IPS-11a (cell line): ENCODE data around the gene KRT77.

Experiments
- H3K4me3 ChIP-seq: one replicate; pipeline ENCODE4 v1.5.1; 2013; ENCODE audit warnings: low read depth, low read length, control low read depth

The KRT77 gene

DNA sequence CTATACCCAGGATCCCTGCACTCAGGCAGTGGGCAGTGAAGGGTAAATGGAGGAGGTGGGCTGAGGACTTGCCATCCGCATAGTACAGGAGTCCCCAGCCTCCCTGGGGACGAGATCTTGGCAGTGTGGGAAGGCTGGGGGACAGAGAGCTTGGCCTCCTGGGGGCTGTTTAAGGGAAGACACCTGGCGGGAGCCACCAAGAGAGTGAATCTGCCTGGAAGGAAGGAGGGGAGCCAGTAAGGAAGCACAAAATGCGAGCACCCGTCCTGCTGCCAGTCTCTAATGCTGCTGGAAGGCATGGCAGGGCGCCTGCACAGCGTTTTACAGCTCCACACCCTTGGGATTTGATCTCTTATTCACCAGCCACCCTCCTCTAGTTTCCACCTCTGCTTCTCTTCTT is 43.9 kb downstream of the KRT77 start:
- H3K4me3 ChIP-seq = no peak overlapping the region

DNA sequence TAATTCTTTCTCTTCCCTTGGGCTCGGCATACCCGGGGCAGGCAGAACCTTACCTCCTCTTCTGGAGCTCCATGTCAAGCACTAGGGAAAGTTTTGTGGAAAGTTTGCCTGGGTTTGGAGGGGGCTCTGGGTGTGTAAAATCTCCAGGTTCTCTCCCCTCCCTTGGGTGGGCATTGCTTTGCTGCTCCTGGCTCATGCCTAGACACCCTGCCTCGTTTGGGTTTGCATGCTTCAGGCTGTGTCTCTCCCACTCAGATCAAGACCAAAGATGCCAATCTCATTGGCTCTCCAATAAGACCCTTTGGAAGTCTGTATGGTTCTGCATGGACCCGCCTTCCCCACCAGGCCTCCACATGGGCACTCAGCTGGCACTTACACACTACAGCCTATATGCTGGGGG is 45.1 kb downstream of the KRT77 start:
- H3K4me3 ChIP-seq = no peak overlapping the region

DNA sequence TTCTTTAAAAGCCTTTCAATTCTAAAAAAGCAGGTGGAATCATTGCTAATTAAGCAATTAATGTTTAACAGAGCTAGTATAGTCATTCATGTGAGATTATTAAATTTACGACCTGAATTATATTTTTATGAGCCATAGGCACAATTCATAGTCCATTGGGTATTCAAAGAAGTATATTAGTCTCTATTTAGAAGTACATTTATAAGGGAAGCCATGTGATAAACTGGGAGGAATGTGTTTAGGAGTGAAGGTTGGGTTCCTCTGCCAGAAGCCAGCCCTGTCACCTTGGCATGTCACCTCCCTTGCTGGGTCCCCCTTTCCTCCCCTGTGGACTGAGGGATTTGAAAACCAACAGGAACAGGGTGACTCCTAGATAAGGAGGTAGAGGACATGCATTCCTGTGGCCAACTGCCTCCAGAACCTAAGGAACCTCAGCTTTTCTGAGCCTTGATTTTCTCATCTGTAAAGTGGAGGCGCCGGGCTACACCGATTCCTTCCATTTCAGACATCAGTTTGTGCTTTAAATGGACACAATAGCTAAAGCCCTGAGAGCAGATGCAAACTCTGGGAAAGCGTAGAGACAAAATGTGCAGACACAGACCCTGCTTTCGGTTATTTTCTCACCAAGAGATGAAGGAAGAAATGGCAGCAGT is 45.9 kb downstream of the KRT77 start:
- H3K4me3 ChIP-seq = no peak overlapping the region

DNA sequence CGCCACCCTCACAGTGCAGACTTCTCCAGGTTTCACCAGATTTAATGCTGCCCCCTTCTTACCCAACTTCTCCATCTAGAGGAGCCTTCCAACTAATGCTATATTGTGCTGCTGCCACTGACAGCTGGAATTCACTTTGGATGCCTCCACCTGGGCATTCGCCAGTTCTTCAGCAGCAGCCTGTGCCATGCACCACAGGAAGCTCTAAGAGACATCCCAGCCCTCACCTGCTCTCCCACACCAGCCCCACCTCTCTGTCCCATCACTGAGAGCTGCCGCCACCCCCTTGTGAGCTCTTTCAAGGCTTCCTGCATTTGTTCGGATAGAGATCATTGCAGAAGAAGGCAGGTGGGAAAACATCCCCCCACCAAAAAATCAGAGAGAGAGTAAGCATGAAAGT is 46.7 kb downstream of the KRT77 start:
- no peak overlapping the region for H3K4me3 ChIP-seq

DNA sequence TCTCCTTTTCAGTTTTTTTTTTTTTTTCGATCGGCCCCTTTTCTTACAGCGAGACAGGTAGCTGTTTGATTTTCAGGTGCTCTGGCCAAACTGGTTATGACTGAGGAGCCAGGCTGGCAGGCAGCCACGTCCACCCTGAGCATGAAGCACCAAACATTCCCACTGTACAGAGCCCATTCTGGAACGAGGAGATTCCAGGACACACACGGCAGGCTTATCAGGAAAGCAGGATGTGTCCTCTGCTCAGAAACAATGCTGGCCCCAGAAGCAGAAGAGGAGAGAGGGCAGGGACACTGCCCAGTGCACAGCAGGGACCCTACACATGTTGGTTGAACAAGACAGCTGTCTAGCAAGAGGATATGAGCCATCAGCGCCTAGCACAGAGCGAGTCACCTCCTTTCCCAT is 47.6 kb downstream of the KRT77 start:
- H3K4me3 ChIP-seq = no peak overlapping the region

DNA sequence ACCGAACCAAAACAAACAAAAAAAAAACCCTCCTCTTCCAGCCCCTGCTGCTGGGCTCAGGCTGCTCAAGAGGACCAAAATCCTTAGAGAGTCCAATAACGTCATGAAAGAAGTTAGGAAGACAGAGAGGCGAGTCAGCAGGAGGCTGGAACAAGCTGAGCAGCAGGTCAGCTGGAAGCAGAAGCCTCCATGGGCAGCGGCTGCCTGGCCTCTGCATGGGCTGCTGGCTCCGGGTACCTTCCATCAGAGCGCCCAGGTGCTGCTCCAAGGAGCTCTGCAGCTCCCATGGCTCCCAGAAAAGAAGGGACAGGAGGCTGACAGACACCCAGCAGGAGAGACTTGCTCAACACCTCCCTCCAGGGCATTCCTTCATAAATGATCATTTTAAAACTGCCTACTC is 48.1 kb downstream of the KRT77 start:
- no peak overlapping the region for H3K4me3 ChIP-seq

DNA sequence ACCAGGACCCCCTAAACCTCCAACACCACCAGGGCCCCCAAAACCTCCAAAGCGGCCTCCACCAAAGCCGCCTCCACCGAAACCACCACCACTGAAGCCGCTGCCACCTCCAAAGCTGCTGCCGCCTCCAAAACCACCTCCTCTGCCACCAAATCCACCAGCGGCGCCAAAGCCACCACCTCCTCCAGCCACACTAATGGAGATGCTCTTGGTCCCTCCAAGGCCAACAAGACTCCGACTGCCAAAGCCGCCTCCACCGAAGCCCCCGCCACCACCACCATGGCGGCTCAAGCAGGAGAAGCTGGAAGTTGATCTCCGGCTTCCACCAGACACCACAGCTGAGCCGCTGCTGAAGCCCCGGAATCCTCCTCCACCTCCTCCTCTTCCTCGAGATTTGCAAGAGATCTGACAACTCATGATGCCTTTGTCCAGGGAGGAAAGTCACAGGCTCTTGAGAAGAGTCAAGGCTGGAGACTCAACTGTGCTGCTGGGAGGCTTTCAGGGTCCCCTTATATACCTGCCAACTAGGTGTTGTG is 51.5 kb downstream of the KRT77 start, which contains the start of gene KRT2:
Gene KRT2, minus strand, starts transcription at position 486 of the 536 bp plus-strand sequence. Its CDS starts 69 bp downstream, at position 417.
- no peak within 1 kb of the TSS for H3K4me3 ChIP-seq

DNA sequence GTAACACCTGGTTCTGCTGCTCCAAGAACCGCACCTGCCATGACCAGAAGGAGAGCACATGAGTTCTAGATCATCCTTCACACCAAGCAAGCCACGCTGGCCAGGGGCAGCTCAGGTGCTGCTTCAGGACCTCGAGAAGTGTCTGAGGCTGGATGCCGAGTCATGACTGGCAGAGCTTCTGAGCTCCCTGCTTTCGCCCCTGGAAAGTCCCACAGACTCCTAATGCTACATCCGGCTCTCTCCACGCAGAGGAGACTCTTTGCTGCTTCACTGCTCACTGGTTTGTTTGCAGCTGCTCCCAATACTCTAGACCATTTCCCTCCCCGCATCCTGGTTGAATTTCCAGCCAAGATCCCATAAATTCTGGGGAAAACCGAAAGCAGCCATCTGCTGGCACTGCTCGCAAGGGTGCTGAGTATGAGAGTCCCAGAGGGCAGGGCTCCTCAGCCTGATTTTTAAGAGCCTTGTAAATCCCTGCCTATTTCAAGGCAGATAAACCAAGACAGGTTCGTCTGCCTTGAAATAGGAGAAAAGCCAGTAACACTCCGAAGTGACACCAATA is 52.7 kb downstream of the KRT77 start:
- no peak overlapping the region for H3K4me3 ChIP-seq

DNA sequence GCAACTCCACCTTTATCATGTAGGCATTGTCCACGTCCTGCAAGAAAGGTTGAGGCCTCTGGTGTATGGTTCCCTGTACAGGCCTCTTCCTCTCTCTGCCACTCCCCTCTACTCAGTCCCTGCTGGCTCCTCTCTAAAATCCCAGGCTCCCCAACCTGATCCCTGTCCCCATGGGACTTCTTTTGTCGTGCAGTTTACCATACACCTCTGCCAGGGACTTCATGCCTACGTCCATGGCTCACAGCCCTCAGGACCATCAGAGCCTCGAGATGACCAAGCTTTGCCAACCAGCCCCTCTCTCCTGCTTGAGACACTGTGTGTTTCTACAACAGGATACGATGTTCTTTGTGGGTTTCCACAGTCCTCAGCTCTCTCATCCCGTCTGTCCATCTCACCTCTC is 54.3 kb downstream of the KRT77 start:
- H3K4me3 ChIP-seq = no peak overlapping the region

DNA sequence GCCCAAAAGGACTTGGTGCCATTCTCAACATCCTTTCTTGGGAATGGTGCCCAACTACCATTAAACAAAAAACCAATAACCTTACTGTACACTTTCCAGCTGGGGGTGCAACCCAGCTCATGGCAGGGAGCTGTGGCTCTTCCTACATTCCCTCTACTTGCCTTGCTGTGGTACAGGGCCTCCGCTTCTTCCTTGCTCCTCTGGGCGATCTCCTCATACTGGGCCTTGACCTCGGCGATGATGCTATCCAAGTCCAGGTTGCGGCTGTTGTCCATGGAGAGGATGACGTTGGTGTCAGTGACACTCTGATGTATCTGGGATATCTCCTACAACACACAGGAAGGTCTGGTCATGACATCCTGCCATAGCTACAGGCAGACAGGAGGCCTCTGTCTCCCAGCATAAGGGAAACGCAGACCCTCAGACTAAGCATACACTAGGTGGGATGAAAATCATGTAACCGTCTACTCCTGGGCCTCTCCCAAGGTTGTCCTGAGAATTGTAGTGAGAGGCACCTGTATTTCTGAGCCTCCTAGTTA is 55.2 kb downstream of the KRT77 start:
- no peak overlapping the region for H3K4me3 ChIP-seq

DNA sequence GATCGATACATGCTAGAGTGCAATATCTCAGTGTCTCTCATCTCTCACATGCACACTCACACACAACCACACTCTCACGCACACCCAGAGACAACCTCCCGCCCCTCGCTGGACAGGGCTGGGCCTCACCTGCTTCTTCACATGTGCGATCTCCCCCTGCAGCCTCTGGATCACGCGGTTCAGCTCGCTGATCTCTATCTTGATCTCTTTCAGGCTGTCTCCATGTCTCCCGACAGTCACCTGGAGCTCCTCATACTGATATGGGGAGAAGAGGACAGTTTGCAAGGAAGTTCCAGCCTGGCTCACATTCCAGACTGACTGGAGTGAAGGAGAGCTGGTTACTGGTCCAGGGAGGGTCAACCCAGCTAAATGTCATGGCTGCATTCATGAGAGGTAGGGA is 55.7 kb downstream of the KRT77 start:
- no peak overlapping the region for H3K4me3 ChIP-seq

DNA sequence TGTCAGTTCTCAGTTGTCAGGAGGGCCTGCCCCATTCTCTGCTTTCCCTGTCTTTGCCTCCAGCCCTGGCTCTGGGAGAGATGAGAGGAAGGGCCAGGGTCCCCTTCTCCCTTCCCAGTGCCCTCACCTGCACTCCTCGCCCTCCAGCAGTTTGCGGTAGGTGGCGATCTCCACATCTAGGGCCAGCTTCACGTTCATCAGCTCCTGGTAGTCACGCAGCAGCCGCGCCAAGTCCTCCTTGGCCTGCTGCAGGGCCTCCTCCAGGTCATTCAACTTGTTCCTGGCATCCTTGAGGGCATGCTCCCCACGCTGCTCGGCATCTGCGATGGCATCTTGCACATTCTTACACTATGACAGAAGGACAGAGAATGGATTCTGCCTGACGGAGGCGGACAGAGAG is 56.7 kb downstream of the KRT77 start:
- H3K4me3 ChIP-seq = no peak overlapping the region

DNA sequence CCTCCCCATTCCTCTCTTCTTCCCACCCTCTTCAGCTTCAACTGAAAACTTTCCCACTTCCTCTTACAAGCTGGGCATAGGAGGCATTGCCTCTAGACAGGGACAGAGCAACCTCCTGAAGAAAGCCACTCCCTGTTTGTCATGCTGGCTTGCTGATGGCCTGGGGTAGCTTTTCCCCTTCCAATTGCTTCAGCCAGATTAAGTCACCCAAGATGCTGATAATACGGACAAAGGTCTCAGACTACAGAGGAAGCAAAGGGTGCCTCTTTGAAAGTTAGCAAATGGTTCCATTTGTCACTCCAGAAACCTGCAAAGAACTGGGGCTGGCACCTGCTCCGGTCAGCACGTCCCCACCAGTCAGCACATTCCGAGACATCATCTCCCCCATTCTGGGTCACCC is 57.3 kb downstream of the KRT77 start:
- H3K4me3 ChIP-seq = no peak overlapping the region

DNA sequence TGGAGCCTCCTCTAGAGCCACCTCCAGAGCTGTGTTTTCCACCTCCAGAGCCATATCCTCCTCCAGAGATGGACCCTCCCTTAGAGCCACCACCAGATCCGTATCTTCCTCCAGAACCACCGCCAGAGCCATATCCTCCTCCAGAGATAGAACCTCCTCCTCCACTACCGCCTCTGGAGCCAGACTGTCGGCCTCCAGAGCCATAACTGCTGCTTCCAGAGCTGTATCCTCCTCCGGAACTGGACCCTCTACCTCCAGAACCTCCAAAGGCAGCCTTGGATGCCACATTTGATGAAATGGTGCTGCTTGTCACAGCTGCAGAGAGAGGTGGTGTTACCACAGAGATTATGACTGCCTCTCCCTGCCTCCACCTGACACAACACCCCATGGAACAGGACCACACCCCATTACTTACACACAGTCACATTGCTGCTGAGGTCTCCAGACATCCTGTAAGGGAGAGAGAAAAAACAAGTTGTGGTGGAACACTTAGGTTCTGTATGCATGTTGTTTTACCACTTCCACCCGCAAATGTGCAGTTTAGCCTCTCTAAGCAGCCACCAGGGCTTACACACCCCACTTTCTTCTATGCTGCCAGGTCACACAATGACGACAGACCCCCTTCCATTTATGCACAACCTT is 58.1 kb downstream of the KRT77 start:
- H3K4me3 ChIP-seq = no peak overlapping the region

DNA sequence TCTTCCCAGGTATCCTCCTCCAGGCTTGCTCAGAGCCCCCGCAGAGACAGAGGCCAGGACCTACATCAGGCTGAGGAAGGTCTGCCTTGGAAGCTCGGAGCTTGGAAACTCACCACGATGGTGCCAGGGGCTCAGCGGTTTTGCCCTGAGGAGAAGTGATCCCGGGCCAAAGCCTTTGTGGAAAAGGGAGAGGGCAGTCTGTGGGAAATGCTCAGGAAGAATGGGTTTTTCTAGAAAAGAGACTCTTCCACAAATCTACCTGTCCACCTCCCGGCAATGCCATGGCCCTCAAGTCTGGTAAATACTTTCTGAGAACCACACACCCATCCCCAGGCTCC is 59.3 kb downstream of the KRT77 start:
- no peak overlapping the region for H3K4me3 ChIP-seq

DNA sequence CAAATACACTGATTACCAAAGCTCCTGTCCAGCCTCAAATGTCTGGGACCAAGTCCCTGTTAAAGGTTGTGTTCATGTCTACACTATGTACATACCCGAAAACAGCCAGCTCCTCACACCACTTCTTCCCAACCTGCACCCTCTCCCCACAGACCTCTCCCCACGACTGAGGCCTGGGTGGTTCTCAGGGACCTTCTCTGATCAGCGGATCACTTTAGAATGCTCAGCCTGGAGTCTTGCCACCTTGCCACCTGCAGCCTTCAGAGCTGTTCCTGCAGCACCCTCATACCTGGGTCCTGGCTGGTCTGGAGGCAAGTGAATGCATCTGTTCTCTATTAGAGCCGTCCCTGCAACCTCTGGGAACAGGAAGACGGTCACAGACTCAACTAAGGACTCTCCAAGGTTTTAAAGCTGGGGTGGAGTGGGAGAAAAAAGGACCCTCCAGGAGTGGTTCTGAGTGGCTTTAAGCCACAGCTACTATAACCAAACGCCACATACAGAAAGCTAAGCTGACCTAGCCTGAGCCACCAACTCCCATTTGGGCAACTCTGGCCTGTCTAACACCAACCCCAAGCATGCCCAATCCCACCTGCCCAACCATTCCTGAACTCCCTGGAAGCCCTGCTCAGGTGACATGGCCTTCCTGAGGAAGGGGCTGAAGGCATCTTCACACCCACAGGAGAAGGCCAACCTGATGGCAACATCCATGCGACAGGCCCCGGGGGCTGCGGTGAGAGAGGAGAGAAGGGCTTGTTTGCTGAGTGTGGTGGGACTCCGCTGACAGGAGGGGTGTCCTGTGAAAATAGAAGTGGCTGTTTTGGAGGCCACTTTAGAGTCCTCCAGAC is 59.9 kb downstream of the KRT77 start:
- no peak overlapping the region for H3K4me3 ChIP-seq

DNA sequence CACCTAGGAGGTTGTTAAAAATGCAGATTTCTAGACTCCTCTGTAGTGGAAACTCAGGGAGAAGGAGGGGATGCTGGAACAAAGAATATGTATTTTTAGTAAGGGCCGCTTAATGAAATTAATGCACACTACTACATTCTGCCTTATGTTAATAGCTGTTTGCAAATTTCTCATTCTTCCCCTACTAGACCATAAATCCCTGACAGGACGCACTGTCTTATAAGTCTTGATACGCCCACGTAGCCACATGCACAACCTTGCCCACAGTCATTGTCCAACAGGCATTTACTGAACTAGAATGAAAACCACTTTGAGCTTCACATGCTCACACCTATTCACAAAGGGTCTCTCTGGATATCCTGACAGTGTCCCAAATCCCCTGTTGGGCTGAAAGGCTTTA is 61.9 kb downstream of the KRT77 start:
- no peak overlapping the region for H3K4me3 ChIP-seq
